ENCODE data around the gene SGK1.

The SGK1 gene

DNA sequence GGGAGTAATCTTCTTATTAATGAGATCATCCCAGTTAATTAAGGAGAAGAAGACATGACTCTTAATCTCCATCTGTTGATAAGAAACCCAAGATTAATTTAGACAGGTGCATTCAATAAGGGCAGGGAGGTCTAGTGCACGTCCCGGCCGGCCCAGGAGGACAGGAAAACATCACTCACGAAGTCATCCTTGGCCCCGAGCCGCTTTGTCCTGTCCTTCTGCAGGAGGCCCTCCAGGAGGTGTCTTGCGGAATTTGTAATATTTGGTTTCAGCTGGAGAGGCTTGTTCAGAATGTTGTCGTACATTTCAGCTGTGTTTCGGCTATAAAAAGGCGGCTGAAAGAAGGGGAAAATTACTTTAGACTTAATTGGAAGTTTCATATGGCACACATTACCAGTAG is 147.1 kb downstream of the SGK1 start:
- DNase-seq (ENCODE audit: low spot score), result no peak

- no peak for DNase-seq (ENCODE audit: low spot score)
Measured at GRCh38 chr6:134169871-134170486, 147.9 kb downstream of the SGK1 start.

DNA sequence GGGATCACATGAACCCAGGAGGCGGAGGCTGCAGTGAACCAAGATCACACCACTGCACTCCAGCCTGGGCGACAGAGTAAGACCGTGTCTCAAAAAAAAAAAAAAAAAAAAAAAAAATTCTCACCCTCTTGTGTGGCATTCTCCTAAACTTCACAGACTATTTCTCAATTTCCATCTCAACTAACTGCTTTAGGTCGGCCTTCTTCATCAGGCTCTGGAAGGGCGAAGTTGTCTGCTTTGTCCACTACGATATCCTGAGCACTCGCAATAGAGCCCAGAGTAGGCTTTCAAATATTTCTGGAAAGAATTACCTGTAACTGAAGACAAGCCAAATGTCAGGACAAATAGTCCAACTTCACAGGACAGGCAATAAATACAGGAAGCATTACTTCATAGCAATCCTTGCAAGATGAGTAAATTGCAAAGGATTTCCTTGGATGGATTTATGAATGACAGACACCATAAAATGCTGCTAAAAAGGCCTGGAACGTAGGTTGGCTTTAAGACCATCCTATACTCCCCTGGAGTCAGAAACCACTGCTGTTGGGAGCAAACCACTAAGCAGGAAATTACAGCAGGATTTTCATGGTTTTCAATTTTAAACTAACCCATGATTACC is 149.2 kb downstream of the SGK1 start:
- no peak for DNase-seq (ENCODE audit: low spot score)

DNA sequence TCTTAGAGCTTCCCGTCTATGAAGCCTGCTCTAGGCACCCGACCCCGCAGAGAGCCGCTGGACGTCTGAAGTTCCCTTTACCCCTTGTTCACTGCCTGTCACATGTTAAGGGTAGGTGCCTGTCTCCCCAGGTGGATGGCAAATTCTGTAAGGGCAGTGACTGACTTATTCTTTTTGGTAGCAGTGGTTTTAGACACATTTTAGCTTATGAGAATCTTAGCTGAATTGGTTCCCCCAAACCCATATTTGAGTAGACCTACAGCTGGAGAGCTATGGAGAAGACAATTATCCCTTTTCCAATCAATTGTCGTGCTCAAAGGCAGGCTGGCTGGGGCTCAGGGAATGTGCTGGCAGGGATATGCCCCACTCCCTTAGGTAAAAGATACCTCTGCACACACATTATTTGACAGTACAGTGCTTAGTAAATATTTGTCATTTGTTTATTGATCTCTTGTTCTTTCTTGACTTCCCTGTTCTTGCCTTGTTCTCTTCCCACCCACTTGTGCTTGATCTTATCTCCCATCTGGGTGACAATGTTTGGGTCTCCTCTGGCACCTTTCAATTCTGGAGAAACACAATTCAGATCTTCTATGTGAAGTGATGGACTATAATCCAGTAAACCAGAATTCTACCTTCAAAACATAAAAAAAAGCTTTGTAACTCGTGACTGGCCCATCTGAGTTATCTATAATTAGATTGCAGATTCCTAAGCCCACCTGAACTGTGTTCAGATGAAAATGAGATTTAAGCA is 151.2 kb downstream of the SGK1 start:
- DNase-seq (ENCODE audit: low spot score), result no peak

GRCh38 chr6:134165561-134166201 is 152.2 kb downstream of the SGK1 start:
- DNase-seq (ENCODE audit: low spot score), result no peak

- DNase-seq (ENCODE audit: low spot score), result no peak
Measured at GRCh38 chr6:134164300-134164699, 153.6 kb downstream of the SGK1 start.

GRCh38 chr6:134162932-134163331 is 155.0 kb downstream of the SGK1 start:
- no peak for DNase-seq (ENCODE audit: low spot score)

- DNase-seq (ENCODE audit: low spot score), result no peak
Measured at GRCh38 chr6:134161041-134161440, 156.9 kb downstream of the SGK1 start.

DNA sequence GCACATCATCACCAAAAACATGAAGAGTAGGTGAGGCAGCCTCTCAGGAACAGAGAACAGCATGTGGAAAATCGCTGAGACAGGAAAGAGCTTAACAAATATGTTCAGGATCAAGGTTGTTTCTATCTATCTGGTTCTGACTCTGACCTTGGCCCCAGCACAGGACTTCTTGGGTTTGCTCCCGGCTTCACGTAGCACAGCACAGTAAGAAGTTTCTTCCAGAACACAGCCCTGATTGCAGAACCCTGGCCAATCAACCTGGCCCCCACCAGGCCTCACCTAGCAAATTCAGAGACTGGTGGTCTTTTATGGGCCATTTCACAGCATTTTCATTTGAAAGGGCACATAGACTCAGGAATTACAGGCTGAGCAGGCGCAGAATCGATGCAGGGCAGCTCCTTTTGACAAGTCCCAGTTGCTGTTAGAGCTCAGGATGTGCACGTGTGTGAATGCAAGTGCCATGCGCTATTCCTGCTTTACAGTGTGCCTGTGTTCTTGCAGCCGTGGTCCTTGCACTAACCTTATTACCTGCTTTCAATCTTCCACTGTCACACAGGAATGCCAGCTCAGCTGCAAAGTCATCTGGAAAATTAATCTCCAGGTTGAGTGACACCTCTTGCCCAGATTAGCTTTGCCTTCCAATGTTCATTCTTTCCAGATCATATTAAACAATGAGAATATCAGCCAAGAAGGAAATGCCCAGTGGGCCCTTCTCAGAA is 165.0 kb downstream of the SGK1 start:
- no peak for DNase-seq (ENCODE audit: low spot score)

DNA sequence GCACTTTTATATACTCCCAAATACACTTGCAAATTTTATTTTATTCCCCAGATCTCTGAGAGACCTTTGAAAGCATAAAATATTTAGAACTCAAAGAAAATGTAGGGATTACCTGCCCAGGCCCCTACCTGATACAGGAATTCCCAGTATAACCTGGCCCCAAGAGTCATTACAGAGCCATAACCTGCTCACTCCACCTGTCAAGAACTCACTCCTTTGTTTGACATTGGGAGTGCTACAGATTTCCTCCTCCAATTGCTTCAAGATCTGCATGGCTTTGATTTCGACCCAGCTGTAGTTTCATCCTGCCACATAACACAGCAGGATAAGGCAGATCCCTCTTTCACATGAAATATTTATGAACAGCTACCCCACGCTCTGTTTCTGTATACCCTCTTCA is 169.3 kb downstream of the SGK1 start:
- DNase-seq (ENCODE audit: low spot score), result no peak

DNA sequence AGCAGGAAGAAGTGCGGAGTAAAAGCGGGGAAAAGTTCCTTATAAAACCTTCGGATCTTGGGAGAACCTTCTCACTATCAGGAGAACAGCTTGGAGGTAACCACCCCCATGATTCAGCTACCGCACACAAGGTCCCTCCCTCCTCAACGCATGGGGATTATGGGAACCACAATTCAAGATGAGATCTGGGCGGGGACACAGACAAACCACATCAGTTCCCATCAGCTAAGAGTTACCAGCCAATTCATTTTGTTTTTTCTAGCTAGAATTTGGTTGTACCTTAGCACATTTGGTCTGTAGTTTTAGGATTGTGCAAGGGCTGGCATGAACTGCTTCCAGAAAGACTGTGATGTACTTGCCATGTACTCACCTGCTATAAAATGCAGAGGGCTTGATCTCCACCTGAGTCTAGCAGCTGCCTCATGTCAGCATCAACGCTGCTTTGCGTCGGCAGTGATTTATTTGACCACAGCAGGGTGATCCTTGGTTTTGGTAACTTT is 170.8 kb downstream of the SGK1 start:
- no peak for DNase-seq (ENCODE audit: low spot score)

DNA sequence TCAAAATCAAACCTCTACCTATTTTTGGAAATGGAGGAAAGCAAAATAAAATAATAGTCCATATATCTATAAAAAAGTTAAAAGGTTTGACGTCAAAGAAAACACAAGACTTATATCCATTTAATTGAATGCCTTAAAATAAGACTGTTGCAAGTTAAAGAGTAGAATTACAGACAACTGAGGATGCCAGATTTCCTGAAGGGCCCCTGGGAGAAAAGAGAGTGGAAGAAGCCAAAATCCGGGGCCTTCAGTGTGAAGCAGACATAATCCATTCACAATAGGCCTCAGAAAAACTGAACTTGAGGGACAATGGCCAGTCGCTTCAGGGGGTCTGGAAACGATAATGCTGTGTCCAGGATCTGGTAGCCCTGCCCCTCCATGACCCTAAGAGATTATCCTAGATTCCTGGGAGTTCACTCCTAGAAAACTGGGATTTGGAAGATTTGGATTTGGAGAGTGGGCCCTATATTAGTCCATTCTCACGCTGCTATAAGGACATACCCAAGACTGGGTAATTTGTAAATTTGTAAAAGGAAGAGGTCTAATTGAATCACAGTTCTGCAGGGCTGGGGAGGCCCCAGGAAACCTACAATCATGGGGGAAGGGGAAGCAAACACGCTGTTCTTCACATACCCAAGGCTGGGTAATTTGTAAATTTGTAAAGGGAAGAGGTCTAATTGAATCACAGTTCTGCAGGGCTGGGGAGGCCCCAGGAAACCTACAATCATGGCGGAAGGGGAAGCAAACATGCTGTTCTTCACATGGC is 171.5 kb downstream of the SGK1 start:
- DNase-seq (ENCODE audit: low spot score), result no peak

DNA sequence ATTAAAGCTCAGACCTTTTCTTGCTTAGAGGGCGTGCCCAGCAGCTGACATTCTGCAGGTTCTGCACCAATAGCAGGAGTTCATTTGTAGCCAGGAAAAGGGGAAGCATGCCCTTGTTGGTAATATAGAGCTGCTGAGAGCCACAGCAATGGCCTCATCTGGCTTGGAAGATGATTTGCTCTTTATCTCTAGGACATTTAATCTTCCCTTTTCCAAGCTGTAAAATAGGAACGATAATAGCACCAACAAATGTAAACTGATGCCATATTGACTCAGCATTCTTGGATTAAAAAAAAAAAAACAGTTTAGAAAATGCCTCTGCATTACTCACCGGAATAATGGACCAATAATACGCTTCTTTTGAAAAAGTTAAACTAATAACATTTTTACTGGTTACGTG is 172.1 kb downstream of the SGK1 start:
- DNase-seq (ENCODE audit: low spot score), result peak; percentile 36

DNA sequence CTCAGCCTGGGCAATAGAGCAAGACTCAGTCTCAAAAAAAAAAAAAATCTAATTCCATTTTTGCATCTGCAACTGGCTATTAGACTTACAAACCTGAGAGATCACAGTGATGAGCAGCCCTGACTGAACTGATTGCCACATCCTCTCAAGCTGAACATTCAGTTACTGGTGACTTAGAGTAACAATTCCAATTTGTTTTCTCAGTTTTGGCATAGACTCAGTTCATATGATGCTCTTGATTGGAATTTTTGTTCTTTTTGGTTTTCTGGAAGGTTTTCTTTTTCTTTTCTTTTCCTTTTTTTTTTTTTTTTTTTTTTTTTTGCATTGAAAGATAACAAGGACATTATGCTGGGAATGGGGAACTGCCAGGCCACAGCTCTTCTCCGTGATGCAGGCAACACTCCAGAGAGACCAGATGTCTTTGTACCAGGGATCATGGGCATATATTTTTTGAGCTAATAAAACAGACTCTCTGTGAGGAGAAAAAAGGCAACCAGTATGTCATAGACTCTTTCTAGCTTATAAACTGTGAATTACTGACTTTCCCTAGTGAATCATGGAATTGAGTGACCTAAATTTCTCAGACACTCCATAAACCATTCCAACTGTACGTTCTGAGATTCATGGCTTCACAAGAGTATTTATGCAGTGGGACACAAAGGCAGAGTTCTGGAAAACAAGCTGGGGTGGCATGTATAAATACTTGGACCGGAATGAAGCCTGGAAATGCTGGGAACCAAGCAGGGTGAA is 179.5 kb downstream of the SGK1 start:
- DNase-seq (ENCODE audit: low spot score), result no peak

DNA sequence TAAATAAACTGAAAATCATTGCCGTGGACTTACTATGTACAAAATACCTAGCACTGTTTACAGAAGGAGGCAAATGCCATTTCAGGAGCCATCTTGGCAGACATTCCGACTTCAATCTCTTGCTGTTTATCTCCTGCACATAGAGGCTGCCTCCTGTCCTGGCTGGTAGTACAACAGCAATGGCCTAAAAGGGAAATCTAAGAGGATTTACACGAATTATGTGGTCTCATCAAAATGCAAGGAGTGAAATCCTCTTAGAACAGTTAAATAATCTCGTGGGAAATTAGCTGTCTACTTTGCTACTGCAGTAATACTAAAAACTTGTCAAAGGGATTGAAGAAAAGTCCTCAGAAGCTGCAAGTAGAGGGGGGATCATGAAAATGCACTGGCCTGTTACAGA is 183.3 kb downstream of the SGK1 start:
- DNase-seq (ENCODE audit: low spot score), result no peak

DNA sequence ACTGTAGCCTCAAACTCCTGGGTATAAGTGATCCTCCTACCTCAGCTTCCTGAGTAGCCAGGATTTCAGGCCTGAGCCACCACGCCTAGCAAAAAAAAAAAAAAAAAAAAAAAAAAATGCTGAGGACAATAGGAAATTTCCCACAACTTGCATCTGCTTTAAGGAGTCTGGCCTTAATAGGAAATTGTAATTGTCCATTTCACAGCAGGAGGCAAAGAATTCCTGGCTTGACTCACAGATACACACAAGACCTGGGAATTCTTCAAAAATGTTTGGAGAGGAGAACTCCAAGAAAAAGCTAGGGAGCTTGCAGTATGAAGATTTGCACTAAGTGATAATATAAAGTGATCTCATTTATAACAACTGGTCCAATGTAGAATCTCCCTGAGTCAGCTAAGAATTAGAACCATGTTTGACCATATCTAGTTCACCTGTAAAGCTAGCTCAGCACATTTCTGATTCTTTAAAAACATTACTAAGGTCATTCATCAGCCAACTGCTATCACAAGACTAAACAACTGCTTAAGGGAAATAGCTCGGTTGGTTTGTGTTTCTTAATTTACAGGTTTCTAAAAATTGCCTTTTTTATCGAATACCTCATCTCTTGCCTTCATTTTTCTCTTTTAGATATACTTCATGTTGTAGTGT is 185.3 kb downstream of the SGK1 start:
- no peak for DNase-seq (ENCODE audit: low spot score)

DNA sequence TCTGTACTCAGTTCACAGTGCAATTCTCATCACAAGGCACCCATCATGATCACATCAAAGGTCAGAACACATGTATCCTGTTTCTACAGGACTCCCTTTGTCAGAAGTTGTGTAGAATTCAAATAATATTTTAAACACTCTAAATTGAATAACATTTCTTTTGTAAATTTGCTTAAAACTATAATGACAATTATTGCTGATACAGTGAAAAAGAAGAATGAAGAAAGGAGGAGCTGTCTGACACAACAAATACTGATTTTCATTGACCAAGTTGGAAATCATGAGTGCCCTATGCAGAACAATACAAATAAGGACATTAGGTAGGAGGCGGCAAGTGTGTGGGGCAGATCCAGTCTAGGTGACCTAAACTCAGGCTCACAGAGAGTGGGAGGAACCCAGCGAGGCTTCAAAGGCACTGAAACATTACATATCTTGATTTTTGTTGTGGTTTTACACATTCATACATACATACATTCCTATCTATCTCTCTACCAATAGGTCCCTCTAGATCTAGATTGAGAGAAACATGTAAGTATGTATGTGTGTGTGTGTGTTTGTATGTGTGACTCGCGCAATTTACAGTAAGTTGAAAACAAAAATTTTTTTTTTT is 186.3 kb downstream of the SGK1 start:
- no peak for DNase-seq (ENCODE audit: low spot score)

GRCh38 chr6:134128146-134128545 is 189.8 kb downstream of the SGK1 start:
- no peak for DNase-seq (ENCODE audit: low spot score)

DNA sequence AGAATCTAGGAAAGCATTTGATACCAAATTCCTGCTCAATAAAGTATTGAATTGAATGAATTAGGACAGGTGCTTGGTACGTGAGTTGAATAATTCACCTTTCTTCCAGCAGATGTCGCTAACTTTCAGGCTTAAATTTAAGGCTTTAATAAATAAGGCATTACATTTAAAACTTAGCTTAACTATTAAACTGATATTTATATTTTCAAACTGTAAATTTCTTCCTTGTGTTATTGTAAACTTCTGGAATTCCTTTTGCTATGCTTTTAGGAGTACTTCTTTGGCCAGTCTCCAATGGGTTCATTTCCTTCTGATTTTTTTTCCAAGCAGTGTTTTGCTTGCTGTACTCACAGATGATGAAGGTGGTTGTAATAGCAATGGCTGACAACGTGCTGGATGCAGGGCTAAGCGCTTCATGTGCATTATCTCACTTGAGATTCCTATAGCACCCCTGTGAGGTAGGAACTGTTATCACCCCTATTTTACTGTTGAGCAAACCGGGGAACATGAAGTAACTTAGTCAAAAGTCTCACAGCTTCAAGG is 194.2 kb downstream of the SGK1 start:
- peak; percentile 53 for DNase-seq (ENCODE audit: low spot score)
